ENCODE measurements around the gene ZNF501.

ZNF501 gene

DNA sequence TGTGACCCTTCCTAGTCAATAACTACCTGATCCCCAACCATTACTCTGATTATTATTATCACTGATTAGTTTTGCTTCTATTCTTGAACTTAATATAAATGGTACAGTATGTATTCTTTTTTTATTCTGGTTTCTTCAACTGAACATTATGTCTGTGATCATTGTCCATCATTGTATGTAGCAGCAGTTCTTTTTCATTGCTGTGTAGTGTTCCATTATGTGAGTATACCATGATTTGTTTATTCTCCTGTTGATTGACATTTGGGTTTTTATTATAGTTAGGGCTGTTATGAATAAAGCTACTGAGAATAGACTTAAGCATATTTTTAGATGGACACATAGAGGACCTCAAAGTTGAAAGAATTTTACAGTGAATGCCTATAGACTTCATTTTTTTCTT, 34.8 kb downstream of the ZNF501 start:
- H3K9me3 Mint-ChIP-seq = peaks cover 6% of the 10 kb centered on the region
- no peaks in the 10 kb centered on the region for H3K27me3 Mint-ChIP-seq
- peaks cover 71% of the 10 kb centered on the region for H3K36me3 Mint-ChIP-seq (ENCODE audit: low read depth)
- H3K27ac Mint-ChIP-seq = no peak overlapping the region
- no peak overlapping the region for H3K4me3 Mint-ChIP-seq
- H3K4me1 Mint-ChIP-seq (ENCODE audit: low read depth) = peaks cover 25% of the 10 kb centered on the region

DNA sequence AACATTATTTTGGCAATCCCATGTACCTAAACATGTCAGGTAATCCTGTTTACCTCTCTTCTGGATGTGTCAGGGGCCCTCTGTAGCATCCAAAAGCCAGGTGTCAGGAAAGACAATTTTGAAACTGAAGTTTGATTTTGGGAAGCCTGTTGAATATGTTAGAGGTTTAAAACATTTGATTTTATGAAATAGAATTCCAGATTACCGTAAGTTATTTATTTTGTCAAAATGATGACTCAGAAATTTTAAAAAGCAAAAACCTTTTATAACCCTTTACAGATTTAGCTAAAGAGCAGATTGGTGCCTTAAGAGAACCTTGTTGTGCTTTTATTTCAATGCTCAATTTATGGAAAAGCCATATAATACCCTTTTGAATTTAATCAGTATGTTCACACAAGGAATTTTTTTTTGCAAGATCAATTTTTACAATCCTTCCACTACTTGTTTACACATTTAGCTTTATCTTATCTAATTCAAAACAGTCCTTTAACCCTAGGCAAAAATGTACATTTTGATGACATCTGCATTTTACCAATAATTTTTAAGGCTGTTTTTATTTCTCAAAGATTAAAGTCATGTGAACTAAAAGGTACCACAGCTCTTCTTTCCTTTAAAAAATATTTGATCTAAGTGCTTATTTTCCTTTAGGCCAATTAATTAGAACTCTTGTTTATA, 42.1 kb downstream of the ZNF501 start:
- H3K9me3 Mint-ChIP-seq = peaks cover 21% of the 10 kb centered on the region
- H3K27me3 Mint-ChIP-seq = no peaks in the 10 kb centered on the region
- no peaks in the 10 kb centered on the region for H3K4me1 Mint-ChIP-seq (ENCODE audit: low read depth)
- no peak overlapping the region for H3K27ac Mint-ChIP-seq
- no peak overlapping the region for H3K4me3 Mint-ChIP-seq
- H3K36me3 Mint-ChIP-seq (ENCODE audit: low read depth) = peaks cover 83% of the 10 kb centered on the region

DNA sequence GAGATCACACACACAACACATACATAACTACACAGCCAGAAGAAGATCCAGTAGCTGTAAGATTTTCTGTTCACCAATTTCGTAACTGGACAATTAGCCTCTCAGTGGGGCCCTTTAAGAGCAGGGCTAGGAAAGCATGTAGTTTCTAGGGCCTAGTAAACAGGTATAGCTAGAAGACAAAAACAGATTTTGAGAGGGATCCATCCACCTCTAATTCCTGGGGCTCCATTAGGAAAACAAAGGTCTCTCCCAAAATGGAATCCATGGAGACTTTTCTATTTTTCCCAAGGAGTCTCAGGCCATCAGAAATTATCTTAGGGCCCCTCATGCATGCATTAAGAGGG, 42.6 kb downstream of the ZNF501 start:
- no peak overlapping the region for H3K4me3 Mint-ChIP-seq
- H3K27me3 Mint-ChIP-seq = no peaks in the 10 kb centered on the region
- no peaks in the 10 kb centered on the region for H3K4me1 Mint-ChIP-seq (ENCODE audit: low read depth)
- peaks cover 21% of the 10 kb centered on the region for H3K9me3 Mint-ChIP-seq
- no peak overlapping the region for H3K27ac Mint-ChIP-seq
- H3K36me3 Mint-ChIP-seq (ENCODE audit: low read depth) = peaks cover 82% of the 10 kb centered on the region

DNA sequence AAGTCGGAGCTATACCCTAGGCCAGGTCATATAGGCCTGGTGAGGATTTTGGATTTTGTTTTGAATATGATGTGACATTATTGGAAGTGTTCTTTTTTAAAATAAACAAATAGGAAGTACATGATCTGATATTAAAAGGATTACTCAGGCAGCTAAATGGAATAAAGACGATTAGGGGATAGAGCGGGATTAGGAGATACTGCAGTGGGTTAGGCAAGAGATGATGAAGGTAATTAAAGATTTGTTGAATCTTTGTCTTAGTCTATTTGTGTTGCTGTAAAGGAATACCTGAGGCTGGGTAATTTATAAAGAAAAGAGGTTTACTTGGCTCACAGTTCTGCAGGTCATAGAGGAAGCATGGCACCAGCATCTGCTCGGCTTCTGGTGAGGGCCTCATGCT, 53.5 kb downstream of the ZNF501 start:
- Mint-ChIP-seq H3K9me3 (no peaks in the 10 kb centered on the region), H3K36me3 (ENCODE audit: low read depth) (peaks cover 63% of the 10 kb centered on the region), H3K4me3 (no peak overlapping the region), H3K27ac (no peak overlapping the region), H3K27me3 (no peaks in the 10 kb centered on the region), H3K4me1 (ENCODE audit: low read depth) (no peaks in the 10 kb centered on the region)

Data from stimulated activated naive CD8-positive, alpha-beta T cell treated with anti-CD3 and anti-CD28 coated beads, Interleukin-15, Interleukin-2, amounts not matched to agents 100 ng/mL and 50 ng/mL, for 24 hours (primary cell).